Activated T-helper 17 cell treated with anti-CD3 and anti-CD28 coated beads, Interleukin-2, amount 50 U/mL, for 72 hours (primary cell): ENCODE data around the gene TRIP12. TPM values are rescaled to one million over a fixed set of nuclear protein-coding genes. Genes with fewer than 3 reads are reported as not detected.
"Not testable (repeated sequence)": the region's sequence is repeated elsewhere in the genome, so short reads cannot be mapped to it uniquely, and the experiment has no call there.

ENCODE experiments used
- ATAC-seq: fragments of 150-1000 bp; cut with Tn5 transposase; replicated peaks from 2 replicates; pipeline ENCODE4 v1.10.0; 2021; ENCODE audit warnings: mild to moderate bottlenecking, moderate library complexity
- H3K27ac Mint-ChIP-seq: one replicate; pipeline ENCODE4 v1.8.0; 2022; ENCODE audit warnings: mixed read lengths
- H3K27me3 Mint-ChIP-seq: one replicate; pipeline ENCODE4 v1.8.0; 2022; ENCODE audit warnings: mixed read lengths
- H3K36me3 Mint-ChIP-seq: one replicate; pipeline ENCODE4 v1.8.0; 2022; ENCODE audit warnings: low read depth, mild to moderate bottlenecking, mixed read lengths
- H3K4me1 Mint-ChIP-seq: one replicate; pipeline ENCODE4 v1.8.0; 2022; ENCODE audit warnings: mixed read lengths
- H3K4me3 Mint-ChIP-seq: one replicate; pipeline ENCODE4 v1.8.0; 2022; ENCODE audit warnings: mild to moderate bottlenecking, mixed read lengths
- H3K9me3 Mint-ChIP-seq: one replicate; pipeline ENCODE4 v1.8.0; 2022; ENCODE audit warnings: mixed read lengths
- total RNA-seq, 2 donors: library from RNA; stranded (reverse); gene quantifications; one replicate each; pipeline ENCODE4 v1.2.3, GENCODE V29; 2022

Gene TRIP12
- total RNA-seq, 2 donors from 2014 or later: 224 to 301 TPM

DNA sequence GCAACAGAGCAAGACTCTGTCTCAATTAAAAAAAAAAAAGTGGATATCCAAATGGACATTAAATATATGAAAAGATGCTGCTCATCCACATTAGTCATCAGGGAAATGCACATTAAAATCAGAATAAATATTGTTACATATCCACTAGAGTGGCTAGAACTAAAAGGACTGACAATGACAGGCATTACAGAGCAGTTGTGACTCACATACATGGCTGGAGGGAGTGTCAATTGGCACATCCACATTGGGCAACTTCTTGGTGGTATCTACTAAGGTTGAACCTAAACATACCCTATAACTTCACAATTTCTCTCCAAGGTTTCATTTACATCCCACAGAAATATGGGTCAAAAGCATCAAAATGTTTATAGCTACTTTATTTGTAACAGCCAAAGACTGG is 193.4 kb downstream of the TRIP12 start:
- Mint-ChIP-seq H3K4me1 (no peaks in the 10 kb centered on the region), H3K27ac (no peak overlapping the region), H3K9me3 (no peaks in the 10 kb centered on the region), H3K4me3 (no peak overlapping the region), H3K36me3 (no peaks in the 10 kb centered on the region), H3K27me3 (peaks cover 12% of the 10 kb centered on the region)
- no peak for ATAC-seq

DNA sequence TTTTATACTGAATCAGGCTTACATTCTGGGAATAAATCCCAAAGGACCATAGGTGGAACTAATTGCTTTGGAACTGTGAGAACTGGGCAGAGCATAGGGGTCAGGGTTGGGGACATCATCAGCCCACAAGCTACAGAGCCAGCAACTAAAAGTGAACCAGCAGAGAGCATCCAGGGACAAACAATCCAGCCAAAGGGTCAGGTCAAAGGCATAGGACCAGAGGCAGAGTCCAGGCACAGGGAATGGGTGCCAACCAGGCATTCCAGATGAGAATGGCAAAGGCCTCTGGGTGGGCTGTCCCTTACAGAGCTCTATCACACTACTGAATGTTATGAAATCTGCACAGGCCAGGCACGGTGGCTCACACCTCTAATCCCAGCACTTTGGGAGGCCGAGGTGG is 195.2 kb downstream of the TRIP12 start:
- Mint-ChIP-seq H3K4me1 (no peaks in the 10 kb centered on the region), H3K4me3 (no peak overlapping the region), H3K36me3 (no peaks in the 10 kb centered on the region), H3K9me3 (no peaks in the 10 kb centered on the region), H3K27ac (no peak overlapping the region), H3K27me3 (peaks cover 21% of the 10 kb centered on the region)
- no peak for ATAC-seq

DNA sequence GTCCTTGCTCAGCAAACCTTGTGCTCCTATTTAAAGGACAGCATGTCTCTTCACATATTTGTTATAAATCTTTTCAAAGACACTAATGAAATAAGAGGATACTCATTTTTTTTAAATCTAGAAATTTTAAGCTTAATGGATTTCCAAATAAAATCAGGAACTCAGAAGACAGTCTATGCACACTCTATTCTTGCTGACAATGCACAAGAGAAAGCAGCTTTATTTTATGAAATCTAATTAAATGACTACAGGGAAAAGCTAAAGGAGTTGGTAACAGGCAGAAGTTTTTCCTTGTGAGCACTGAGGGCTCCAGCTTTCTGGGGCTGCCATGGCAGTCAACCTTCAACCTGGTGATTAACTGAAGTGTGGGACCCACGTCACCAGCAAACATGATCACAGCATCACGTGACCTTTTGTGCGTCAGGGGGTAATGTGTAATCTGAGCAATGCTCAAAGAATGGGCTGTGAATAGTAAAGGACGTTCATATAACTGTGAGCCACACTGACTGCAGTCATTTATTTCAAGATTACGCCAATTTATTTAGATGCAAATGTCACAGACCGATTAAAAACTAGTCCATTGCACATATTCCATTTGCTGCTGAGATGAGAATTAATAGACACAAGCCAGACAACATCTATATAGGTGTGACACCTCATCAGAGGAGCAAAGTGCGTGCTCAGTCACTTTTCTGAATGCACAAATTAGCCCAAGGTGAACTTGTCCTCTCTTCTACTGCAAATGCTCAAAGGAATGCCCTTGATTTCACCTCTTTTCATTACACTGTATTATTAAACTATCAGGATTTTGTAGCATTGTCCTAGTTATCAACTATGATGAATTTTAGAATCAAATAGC is 195.9 kb downstream of the TRIP12 start:
- H3K27ac Mint-ChIP-seq: no peak overlapping the region
- no peaks in the 10 kb centered on the region for H3K4me1 Mint-ChIP-seq
- ATAC-seq: no peak
- H3K9me3 Mint-ChIP-seq: no peaks in the 10 kb centered on the region
- H3K27me3 Mint-ChIP-seq: peaks cover 21% of the 10 kb centered on the region
- H3K36me3 Mint-ChIP-seq: no peaks in the 10 kb centered on the region
- no peak overlapping the region for H3K4me3 Mint-ChIP-seq

GRCh38 chr2:229723192-229723591 is 198.6 kb downstream of the TRIP12 start:
- H3K9me3 Mint-ChIP-seq, H3K4me1 Mint-ChIP-seq, H3K36me3 Mint-ChIP-seq, ATAC-seq, H3K27ac Mint-ChIP-seq, H3K4me3 Mint-ChIP-seq: not testable (repeated sequence)
- H3K27me3 Mint-ChIP-seq: peaks cover 23% of the 10 kb centered on the region

DNA sequence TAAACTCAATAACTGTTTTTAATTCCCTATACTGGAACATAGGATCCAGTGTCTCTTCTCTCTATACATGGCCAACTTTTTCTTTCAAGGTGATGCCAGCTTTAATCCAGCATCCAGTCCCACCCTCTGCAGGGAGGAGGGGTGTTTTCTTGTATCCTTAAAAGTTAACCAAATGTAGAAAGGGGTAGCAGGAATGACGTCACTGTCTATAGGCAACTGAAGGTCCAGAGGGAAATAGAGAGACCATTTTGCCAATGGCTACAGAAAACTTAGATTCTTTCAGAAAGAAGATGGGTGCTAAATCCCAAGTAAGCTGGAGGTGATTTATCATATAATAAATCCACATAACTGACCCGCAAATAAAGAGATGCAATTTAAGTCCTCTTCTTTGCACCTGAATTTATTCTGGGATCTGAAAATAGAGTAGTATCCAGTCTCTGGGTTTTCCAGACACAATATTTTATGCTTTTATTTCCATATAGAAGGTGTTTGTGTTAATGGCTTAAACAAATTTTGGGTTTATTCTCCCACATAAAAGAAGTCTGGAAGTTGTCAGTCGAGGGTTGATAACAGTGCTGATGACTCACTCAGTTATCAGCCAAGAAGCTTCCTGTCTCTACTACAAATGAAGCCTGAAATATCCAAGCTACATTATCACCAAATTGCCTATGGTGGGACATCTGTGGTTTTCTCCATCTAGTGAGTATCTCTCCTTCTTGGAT is 201.7 kb downstream of the TRIP12 start:
- Mint-ChIP-seq H3K9me3 (no peaks in the 10 kb centered on the region), H3K4me3 (no peak overlapping the region), H3K4me1 (no peaks in the 10 kb centered on the region), H3K27me3 (peaks cover 35% of the 10 kb centered on the region), H3K27ac (no peak overlapping the region), H3K36me3 (no peaks in the 10 kb centered on the region)
- ATAC-seq: no peak

DNA sequence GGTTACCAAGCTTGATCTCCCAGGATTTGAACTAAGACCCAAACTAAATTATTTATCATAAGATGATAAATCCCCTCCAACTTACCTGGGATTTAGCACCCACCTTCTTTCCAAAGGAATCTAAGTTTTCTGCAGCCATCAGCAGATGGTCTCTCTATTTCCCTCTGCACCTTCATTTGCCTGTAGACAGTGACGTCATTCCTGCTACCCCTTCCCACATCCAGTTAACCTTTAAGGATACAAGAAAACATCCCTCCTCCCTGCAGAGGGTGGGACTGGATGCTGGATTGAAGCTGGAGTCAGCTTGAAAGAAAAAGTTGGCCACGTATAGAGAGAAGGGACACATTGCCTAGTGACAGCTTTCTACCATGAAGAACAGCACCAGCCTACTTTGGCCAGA is 203.8 kb downstream of the TRIP12 start:
- Mint-ChIP-seq H3K36me3 (peaks cover 6% of the 10 kb centered on the region), H3K4me1 (no peaks in the 10 kb centered on the region), H3K9me3 (no peaks in the 10 kb centered on the region), H3K4me3 (no peak overlapping the region), H3K27ac (no peak overlapping the region), H3K27me3 (peaks cover 31% of the 10 kb centered on the region)
- no peak for ATAC-seq

GRCh38 chr2:229715895-229716507 is 205.8 kb downstream of the TRIP12 start:
- ATAC-seq: no peak
- H3K36me3 Mint-ChIP-seq: peaks cover 10% of the 10 kb centered on the region
- H3K4me3 Mint-ChIP-seq: peak overlapping the region; percentile 7
- no peaks in the 10 kb centered on the region for H3K4me1 Mint-ChIP-seq
- H3K27ac Mint-ChIP-seq: no peak overlapping the region
- H3K9me3 Mint-ChIP-seq: no peaks in the 10 kb centered on the region
- H3K27me3 Mint-ChIP-seq: peaks cover 44% of the 10 kb centered on the region

DNA sequence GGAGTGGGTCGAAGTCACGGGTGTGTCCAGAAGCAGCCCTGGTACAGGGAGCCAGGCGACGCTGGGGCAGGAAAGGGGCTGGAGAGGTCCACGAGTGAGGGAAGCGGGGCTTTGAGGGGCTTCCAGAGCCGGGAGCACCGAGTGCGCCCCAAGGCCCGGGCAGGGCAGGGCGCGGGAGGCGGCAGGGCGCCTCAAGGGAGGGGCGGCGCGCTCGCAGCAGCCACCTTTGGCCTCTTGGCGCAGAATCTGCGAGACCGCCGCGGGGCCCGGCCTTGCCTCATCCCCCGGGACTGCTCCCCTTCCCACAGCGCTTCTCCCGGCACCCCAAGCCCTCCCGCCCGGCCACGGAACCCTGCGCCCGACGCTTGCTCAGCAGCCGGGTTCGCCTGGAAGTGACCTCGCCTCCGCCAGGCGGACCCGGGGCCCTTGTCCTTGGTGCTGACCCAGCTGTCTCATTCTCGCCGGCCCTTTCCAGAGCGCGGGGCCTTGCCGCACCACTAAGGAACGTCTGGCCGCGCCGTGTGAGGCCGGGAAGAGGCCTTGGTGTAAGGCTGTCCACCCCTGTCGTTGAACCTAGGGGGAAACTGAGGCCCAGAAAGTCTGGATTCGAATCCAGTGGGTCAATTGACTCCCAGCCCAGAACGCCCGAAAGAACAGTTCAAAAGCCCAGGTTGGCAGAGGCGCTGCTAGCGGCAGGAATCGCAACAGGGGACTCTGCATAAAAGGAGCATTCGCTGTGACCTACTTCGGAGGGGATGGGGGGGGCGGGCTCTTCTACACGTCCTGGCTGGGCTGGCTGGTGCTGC is 206.9 kb downstream of the TRIP12 start:
- Mint-ChIP-seq H3K4me3 (peak overlapping the region; percentile 7), H3K27me3 (peaks cover 55% of the 10 kb centered on the region), H3K36me3 (peaks cover 10% of the 10 kb centered on the region), H3K4me1 (no peaks in the 10 kb centered on the region), H3K9me3 (no peaks in the 10 kb centered on the region), H3K27ac (no peak overlapping the region)
- peak; percentile 53 for ATAC-seq

- Mint-ChIP-seq H3K27ac (no peak within 1 kb of the TSS), H3K27me3 (peaks cover 57% of the 10 kb centered on the region), H3K4me1 (no peaks in the 10 kb centered on the region), H3K36me3 (peaks cover 10% of the 10 kb centered on the region), H3K4me3 (peak within 1 kb of the TSS; percentile 44), H3K9me3 (no peaks in the 10 kb centered on the region)
- ATAC-seq: peak; percentile 87
These were observed 207.6 kb downstream of the TRIP12 start, which contains the start of gene DNER for GRCh38 chr2:229714080-229714735. Gene DNER (minus strand): TSS chr2:229714555. CDS start chr2:229714423, 132 bp downstream.

Other genes starting within 250 kb of the TRIP12 start
- not detected for gene DNER, start 207.5 kb downstream of the TRIP12 start, total RNA-seq
- under 1 TPM; 0.37 to 0.67 TPM for gene FBXO36, start 494 bp upstream of the TRIP12 start, total RNA-seq
- gene SLC16A14, start 146.9 kb upstream of the TRIP12 start, total RNA-seq: not detected